Colonic mucosa (tissue), 4 donors: ENCODE data around the gene DENND1A. TPM values are rescaled to one million over a fixed set of nuclear protein-coding genes. Genes with fewer than 3 reads are reported as not detected.

Experiments used
- DNase-seq: peaks from one replicate; pipeline ENCODE4 v3.0.0-alpha.2; 2020
- H3K27ac ChIP-seq: fragments of 200-600 bp; one replicate; pipeline ENCODE4 v1.8.0; 2021
- H3K27me3 ChIP-seq: fragments of 200-600 bp; one replicate; pipeline ENCODE4 v1.8.0; 2021
- H3K36me3 ChIP-seq: fragments of 200-600 bp; one replicate; pipeline ENCODE4 v1.8.0; 2021
- H3K4me1 ChIP-seq: fragments of 200-600 bp; one replicate; pipeline ENCODE4 v1.8.0; 2021; ENCODE audit warnings: mild to moderate bottlenecking
- H3K4me3 ChIP-seq: fragments of 200-600 bp; one replicate; pipeline ENCODE4 v1.8.0; 2021
- H3K9ac ChIP-seq, 2 donors: one replicate each; pipeline ENCODE4 v1.7.0; 2013; ENCODE audit warnings: control low read depth in 2 of 2, low read depth in 2 of 2, low read length in 2 of 2
- H3K9me3 ChIP-seq: fragments of 200-600 bp; one replicate; pipeline ENCODE4 v1.8.0; 2021
- intact Hi-C: fragments of 100-400 bp; cut with DNase I; formaldehyde crosslinking; loops from one replicate; pipeline ENCODE4 v1.14.1; 2022
- total RNA-seq, 2 donors: library from RNA; stranded (reverse); fragmentation: NEBNext Ultra II Directional in 1 of 2; extraction: Animal tissue kit (Norgen Biotek cat#: 25700) in 1 of 2; gene quantifications; one replicate each; pipeline ENCODE4 v1.2.1, GENCODE V29; 2021
- TF ChIP-seq, protein P1 (sequence below): fragments of 200-600 bp; IDR thresholded peaks from one replicate; pipeline ENCODE4 v1.8.0; 2022; ENCODE audit warnings: antibody characterized with exemption, mild to moderate bottlenecking
- donor health status: healthy.
- donor health status: DM: no; HTN: no; CAD: no.
- donor health status: DM: no; HTN: no; CAD: no.

The DENND1A gene
- total RNA-seq, 2 donors from 2014 or later, result 34.3 to 39.9 TPM

- no peak for DNase-seq
- H3K27ac ChIP-seq, result no peak overlapping the region
- H3K9ac ChIP-seq, result no peak overlapping the region
- intact Hi-C loops, result no loop called here
- H3K27me3 ChIP-seq, result no peaks in the 10 kb centered on the region
- TF ChIP-seq, protein P1, sequence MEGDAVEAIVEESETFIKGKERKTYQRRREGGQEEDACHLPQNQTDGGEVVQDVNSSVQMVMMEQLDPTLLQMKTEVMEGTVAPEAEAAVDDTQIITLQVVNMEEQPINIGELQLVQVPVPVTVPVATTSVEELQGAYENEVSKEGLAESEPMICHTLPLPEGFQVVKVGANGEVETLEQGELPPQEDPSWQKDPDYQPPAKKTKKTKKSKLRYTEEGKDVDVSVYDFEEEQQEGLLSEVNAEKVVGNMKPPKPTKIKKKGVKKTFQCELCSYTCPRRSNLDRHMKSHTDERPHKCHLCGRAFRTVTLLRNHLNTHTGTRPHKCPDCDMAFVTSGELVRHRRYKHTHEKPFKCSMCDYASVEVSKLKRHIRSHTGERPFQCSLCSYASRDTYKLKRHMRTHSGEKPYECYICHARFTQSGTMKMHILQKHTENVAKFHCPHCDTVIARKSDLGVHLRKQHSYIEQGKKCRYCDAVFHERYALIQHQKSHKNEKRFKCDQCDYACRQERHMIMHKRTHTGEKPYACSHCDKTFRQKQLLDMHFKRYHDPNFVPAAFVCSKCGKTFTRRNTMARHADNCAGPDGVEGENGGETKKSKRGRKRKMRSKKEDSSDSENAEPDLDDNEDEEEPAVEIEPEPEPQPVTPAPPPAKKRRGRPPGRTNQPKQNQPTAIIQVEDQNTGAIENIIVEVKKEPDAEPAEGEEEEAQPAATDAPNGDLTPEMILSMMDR, result no peak
- H3K36me3 ChIP-seq, result no peaks in the 10 kb centered on the region
- no peak overlapping the region for H3K4me3 ChIP-seq
- H3K9me3 ChIP-seq, result no peaks in the 10 kb centered on the region
- H3K4me1 ChIP-seq, result no peaks in the 10 kb centered on the region
Observed at GRCh38 chr9:123772967-123773366, 157.0 kb downstream of the DENND1A start.

- intact Hi-C loops, result no loop called here
- Histone ChIP-seq H3K4me3 (no peak overlapping the region), H3K27me3 (no peaks in the 10 kb centered on the region), H3K4me1 (no peaks in the 10 kb centered on the region), H3K27ac (no peak overlapping the region), H3K9ac (no peak overlapping the region), H3K36me3 (no peaks in the 10 kb centered on the region), H3K9me3 (no peaks in the 10 kb centered on the region)
- DNase-seq, result no peak
- TF ChIP-seq, protein P1, result no peak
Observed at GRCh38 chr9:123772374-123772773, 157.6 kb downstream of the DENND1A start.

DNA sequence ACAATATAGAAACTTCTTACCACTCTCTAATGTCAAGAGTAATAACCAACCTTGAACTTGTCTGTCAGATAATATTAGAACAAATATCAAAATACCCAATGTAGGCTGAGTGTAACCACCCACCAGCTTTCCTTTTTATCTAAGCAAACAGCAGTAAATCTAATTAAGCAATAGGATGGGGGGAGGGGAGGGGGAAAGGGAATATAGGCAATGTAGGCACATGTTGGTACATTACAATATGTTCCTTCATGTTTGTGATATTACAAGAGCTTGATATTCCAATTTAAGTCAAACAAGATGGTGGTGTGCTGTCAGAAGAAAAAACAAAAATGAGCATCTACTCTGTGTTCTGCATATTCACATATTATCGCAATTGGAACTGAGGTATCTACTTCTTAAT, 158.2 kb downstream of the DENND1A start:
- Histone ChIP-seq H3K27ac (no peak overlapping the region), H3K36me3 (no peaks in the 10 kb centered on the region), H3K4me3 (no peak overlapping the region), H3K9ac (no peak overlapping the region), H3K4me1 (no peaks in the 10 kb centered on the region), H3K27me3 (no peaks in the 10 kb centered on the region), H3K9me3 (no peaks in the 10 kb centered on the region)
- intact Hi-C loops, result no loop called here
- TF ChIP-seq, protein P1, result no peak
- no peak for DNase-seq

GRCh38 chr9:123769719-123770118, 160.2 kb downstream of the DENND1A start:
- H3K9me3 ChIP-seq, result no peaks in the 10 kb centered on the region
- H3K27me3 ChIP-seq, result no peaks in the 10 kb centered on the region
- no peak overlapping the region for H3K9ac ChIP-seq
- no peaks in the 10 kb centered on the region for H3K36me3 ChIP-seq
- DNase-seq, result no peak
- H3K4me1 ChIP-seq, result no peaks in the 10 kb centered on the region
- intact Hi-C loops, result no loop called here
- H3K4me3 ChIP-seq, result no peak overlapping the region
- no peak overlapping the region for H3K27ac ChIP-seq
- TF ChIP-seq, protein P1, result no peak

DNA sequence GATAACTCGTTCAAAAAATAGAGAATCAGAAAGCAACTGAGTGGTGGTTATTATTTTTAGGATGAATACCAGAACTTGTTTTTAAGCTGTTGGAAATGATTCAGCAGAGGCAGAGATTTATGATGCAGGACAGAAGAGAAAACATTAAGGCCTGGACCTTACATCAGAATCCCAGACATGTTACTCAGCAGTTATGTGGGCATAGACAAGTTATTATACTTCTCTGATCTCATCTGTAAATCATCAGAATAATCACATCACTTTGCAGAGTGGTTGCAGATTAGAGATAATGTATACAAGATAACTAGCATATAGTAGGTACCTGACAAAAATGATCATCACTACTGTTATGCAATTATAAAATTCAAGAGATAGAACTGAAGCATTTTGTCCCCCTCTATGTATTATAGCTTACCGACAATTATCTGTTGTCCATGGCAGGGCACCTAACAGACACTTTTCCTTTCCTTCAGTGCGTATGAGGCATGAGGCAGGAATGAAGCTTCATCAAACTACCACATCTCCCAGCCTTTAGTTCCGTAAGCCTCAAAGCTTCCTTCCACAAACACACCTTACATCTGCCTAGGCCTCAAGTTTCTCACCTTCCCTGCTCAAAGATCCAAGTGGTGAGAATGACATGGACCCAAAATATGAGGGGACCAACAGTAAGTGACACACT, 165.9 kb downstream of the DENND1A start:
- TF ChIP-seq, protein P1, result no peak
- Histone ChIP-seq H3K9me3 (no peaks in the 10 kb centered on the region), H3K27ac (no peak overlapping the region), H3K4me1 (no peaks in the 10 kb centered on the region), H3K36me3 (no peaks in the 10 kb centered on the region), H3K9ac (no peak overlapping the region), H3K4me3 (no peak overlapping the region), H3K27me3 (no peaks in the 10 kb centered on the region)
- intact Hi-C loops, result no loop called here
- no peak for DNase-seq
